Natural killer cell treated with Interleukin-12 subunit alpha and Interleukin-12 subunit beta and Interleukin-15 and Interleukin-18, amount 100 ng/mL, for 72 hours (primary cell): ENCODE measurements around the gene OXCT2. TPM values are rescaled to one million over a fixed set of nuclear protein-coding genes. Genes with fewer than 3 reads are reported as not detected.
"Not testable (repeated sequence)": the region's sequence is repeated elsewhere in the genome, so short reads cannot be mapped to it uniquely, and the experiment has no call there.

Experiments used
- ATAC-seq, 2 donors: fragments of 150-1000 bp; cut with Tn5 transposase in 1 of 2; sonication (Bioruptor Pico), chemical (Tn5 transposase) in 1 of 2; 2 replicates each; pipeline ENCODE4 v1.10.0; 2021
- DNase-seq: peaks from one replicate; pipeline ENCODE4 v3.0.0; 2022; ENCODE audit warnings: low spot score
- H3K27ac Mint-ChIP-seq, 2 donors: 1 replicate in 1 of 2; 2 replicates in 1 of 2; pipeline ENCODE4 v1.8.0; 2022; ENCODE audit warnings: mixed read lengths in 2 of 2, mild to moderate bottlenecking in 1 of 2, moderate library complexity in 1 of 2
- H3K27me3 Mint-ChIP-seq, 2 donors: 1 replicate in 1 of 2; 2 replicates in 1 of 2; pipeline ENCODE4 v1.8.0; 2022; ENCODE audit warnings: mixed read lengths in 2 of 2
- H3K36me3 Mint-ChIP-seq: one replicate; pipeline ENCODE4 v1.8.0; 2022; ENCODE audit warnings: mixed read lengths
- H3K4me1 Mint-ChIP-seq, 2 donors: 1 replicate in 1 of 2; 2 replicates in 1 of 2; pipeline ENCODE4 v1.8.0; 2022; ENCODE audit warnings: low read depth in 2 of 2, mixed read lengths in 2 of 2, mild to moderate bottlenecking in 1 of 2
- H3K4me3 Mint-ChIP-seq: one replicate; pipeline ENCODE4 v1.8.0; 2022; ENCODE audit warnings: mixed read lengths
- H3K9me3 Mint-ChIP-seq: 2 replicates; pipeline ENCODE4 v1.8.0; 2022; ENCODE audit warnings: mixed read lengths
- total RNA-seq, 2 donors: library from RNA; stranded (reverse); gene quantifications; one replicate each; pipeline ENCODE4 v1.2.3, GENCODE V29; 2022

OXCT2 gene
- under 1 TPM; 0.47 to 0.59 TPM for total RNA-seq

DNA sequence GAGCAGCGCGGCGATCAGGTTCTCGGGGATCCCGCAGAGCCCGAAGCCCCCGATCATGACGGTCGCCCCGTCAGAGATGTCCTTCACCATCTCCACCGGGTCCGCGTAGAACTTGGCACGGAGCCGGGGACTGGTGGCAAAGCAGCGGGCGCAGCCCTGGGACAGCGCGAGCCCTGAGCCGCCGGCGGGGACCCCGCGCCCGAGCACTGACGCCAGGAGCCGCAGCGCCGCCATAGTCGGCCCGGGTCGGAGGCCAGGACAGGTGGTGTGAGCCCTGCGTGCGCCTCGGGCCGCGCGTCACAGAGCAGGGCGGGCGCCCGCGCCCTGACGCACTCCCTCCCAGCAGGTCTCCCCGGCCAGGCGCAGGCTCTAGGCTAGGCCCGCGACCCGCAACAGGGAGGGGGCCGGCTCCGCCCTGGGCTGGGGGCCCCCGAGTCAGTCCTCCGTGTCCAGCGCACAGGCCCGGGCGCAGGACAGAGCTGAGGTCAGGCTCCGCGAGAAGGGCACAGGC is at the start of gene OXCT2:
OXCT2 (minus strand) TSS at position 327 of the 511 bp plus-strand sequence; CDS start at position 234, 93 bp downstream.
- peak; percentile 29 for DNase-seq
- H3K9me3 Mint-ChIP-seq, H3K4me1 Mint-ChIP-seq, H3K36me3 Mint-ChIP-seq, H3K27me3 Mint-ChIP-seq, H3K27ac Mint-ChIP-seq: not testable (repeated sequence)
- peak within 1 kb of the TSS; percentile 44 for H3K4me3 Mint-ChIP-seq
- peak; percentile 34 to 54 for ATAC-seq

DNA sequence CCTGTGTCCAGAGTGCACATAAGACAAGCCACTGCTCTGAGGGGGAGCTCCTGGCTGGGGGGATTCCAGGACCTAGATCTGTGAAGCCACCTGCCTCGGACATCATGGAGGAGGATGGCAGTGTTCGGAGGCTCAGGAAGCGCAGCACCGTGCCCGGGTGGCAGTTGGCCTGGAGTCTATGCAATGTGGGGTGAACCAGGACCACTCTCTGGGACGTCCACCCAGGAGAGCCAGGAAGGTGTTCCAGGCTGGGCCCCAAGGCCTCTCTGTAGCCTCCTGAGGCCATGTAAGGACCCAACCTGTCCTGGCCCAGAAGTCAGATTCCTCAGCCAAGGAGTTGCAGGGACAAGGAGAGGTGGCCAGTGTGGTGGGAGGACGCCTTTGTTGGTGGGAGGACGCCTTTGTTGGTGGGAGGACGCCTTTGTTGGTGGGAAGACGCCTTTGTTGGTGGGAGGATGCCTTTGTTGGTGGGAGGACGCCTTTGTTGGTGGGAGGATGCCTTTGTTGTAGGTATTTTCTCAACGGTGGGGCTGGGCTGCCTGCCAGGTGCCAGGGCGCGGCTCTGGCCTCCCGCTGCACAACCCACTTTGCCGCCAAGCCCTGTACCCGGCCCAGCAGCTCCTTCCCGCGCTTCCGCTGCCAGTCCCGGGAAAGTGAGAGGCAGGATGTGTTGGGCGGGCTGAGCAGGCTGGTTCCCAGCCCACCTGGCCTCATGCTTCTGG is 48.1 kb upstream of the OXCT2 start:
- no peak overlapping the region for H3K27ac Mint-ChIP-seq
- H3K4me1 Mint-ChIP-seq, result peaks cover 0 to 16% of the 10 kb centered on the region in 2 donors
- DNase-seq (no peak), ATAC-seq (no peak)
- H3K27me3 Mint-ChIP-seq, result peaks cover 0 to 9% of the 10 kb centered on the region in 2 donors
- no peak overlapping the region for H3K4me3 Mint-ChIP-seq
- no peaks in the 10 kb centered on the region for H3K36me3 Mint-ChIP-seq
- H3K9me3 Mint-ChIP-seq, result no peaks in the 10 kb centered on the region

DNA sequence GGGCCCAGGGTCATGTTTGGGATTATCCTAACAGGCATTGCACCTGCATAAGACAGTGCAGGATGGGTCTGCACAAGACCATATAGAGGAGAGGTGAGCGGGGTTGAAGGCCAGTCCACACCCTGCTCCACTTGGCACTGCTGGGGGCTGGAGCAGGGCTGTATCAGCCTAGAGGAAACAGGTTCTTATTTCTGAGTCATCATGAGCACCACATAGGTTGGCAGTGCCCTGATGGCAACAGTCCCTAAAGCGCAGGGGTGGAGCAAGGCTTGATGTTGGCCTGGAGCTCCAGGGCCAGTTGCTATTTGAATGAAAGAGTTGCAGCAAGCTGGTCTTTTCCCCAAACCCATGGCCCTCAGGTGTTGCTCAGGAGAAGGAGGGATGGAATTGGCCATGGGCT is 47.3 kb upstream of the OXCT2 start:
- DNase-seq (no peak), ATAC-seq (no peak)
- no peaks in the 10 kb centered on the region for H3K9me3 Mint-ChIP-seq
- H3K4me1 Mint-ChIP-seq, result peaks cover 0 to 16% of the 10 kb centered on the region in 2 donors
- H3K36me3 Mint-ChIP-seq, result no peaks in the 10 kb centered on the region
- H3K4me3 Mint-ChIP-seq, result no peak overlapping the region
- H3K27me3 Mint-ChIP-seq, result peaks cover 0 to 9% of the 10 kb centered on the region in 2 donors
- no peak overlapping the region for H3K27ac Mint-ChIP-seq

DNA sequence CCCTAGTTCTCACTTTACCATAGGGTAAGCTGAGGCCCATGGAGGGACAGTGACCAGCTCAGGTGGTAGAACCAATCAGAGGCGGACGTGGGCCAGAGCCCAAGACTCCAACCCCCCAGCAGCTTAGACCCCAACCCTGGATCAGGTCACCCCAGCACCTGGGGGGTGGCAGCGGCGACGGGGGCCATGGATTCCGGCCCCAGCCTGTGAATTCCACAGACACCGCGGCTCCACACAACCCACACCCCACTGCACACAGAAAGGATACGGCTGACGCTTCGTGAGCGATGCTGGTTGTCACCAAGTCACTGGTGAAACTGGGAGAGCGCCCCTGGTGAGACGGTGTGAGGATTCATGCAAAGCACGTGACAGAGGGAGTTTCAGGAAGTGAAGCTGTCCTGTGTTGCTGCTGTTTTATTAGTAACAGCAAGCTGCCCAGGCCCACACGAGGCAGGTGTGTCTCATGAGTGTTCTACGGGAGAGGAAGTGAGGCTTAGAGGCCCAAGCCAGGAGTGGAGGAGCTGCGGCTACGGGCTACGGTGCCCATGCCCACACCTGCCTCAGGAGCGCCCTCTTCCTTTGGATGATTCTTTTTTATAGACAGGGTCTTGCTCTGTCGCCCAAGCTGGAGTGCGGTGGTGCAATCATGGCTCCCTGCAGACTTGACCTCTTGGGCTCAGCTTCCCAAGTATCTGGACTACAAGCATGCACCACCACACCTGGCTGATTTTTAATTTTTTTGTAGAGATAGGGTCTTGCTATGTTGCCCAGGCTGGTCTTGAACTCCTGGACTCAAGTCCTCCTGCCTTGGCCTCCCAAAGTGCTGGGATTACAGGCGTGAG is 46.2 kb upstream of the OXCT2 start:
- DNase-seq, H3K4me3 Mint-ChIP-seq, H3K9me3 Mint-ChIP-seq, H3K27me3 Mint-ChIP-seq, H3K36me3 Mint-ChIP-seq: not testable (repeated sequence)
- Mint-ChIP-seq H3K4me1 (peaks cover 0 to 16% of the 10 kb centered on the region in 2 donors), H3K27ac (peak overlapping the region in 1 of 2 donors; percentile 60)
- ATAC-seq, result peak; percentile 53 to 79

DNA sequence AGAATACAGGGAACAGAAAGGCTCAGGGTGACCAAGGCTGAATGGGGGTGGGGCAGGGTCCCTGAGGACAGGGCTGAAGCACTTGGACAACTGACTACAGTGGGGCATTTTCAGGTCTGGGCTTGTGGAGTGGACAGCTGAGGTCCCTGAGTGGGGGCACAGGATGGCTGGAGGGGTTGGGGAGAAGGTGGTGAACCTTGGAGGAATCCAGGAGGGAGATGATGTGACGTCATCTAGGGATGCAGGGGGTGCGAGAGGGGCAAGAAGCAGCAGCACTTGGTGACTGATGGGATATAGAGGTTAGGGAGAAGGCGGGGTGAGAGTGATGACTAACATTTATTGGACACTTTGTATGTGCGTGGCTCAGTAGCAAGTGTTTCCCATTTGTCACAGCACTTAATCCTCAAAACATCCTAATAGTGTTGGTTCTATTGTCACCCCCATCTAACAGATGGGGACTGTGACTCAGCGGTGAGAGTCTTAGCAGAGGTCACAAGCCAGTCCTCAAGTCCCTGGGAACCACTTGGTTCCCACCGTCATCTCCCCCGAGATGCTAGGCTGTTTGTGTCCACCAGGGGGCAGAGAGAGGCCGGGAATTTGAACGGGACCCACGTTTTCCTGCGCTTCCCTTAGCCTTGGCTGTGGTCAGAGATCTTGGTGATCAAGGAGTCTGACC is 45.4 kb upstream of the OXCT2 start:
- H3K4me1 Mint-ChIP-seq, result peaks cover 0 to 16% of the 10 kb centered on the region in 2 donors
- no peaks in the 10 kb centered on the region for H3K36me3 Mint-ChIP-seq
- peak overlapping the region in 1 of 2 donors; percentile 60 for H3K27ac Mint-ChIP-seq
- H3K27me3 Mint-ChIP-seq, result peaks cover 0 to 9% of the 10 kb centered on the region in 2 donors
- ATAC-seq, result peak; percentile 68 to 77
- DNase-seq, result no peak
- no peak overlapping the region for H3K4me3 Mint-ChIP-seq
- H3K9me3 Mint-ChIP-seq, result no peaks in the 10 kb centered on the region

DNA sequence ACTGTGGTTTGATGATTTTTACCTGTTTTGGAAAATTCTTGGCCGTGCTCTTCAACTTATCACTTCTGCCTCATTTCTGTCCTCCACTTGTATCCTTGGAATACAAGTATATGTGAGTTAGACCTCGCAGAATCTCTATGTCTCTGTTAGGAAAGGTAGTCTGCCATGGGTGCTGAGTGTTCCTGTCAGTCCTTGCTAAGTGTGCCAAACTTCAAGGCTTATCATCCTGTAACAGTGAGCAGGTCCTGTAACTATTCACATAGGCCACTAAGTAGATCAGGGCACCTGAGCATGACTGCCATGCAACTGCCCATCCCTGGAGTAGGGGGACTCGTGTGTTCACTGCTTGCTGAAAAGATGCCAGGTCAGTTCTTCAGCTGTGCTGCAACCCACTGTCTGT is 41.8 kb upstream of the OXCT2 start:
- Mint-ChIP-seq H3K27ac (no peak overlapping the region), H3K4me1 (peaks cover 0 to 16% of the 10 kb centered on the region in 2 donors), H3K4me3 (no peak overlapping the region), H3K36me3 (no peaks in the 10 kb centered on the region), H3K27me3 (peaks cover 0 to 9% of the 10 kb centered on the region in 2 donors), H3K9me3 (no peaks in the 10 kb centered on the region)
- ATAC-seq (no peak), DNase-seq (no peak)

DNA sequence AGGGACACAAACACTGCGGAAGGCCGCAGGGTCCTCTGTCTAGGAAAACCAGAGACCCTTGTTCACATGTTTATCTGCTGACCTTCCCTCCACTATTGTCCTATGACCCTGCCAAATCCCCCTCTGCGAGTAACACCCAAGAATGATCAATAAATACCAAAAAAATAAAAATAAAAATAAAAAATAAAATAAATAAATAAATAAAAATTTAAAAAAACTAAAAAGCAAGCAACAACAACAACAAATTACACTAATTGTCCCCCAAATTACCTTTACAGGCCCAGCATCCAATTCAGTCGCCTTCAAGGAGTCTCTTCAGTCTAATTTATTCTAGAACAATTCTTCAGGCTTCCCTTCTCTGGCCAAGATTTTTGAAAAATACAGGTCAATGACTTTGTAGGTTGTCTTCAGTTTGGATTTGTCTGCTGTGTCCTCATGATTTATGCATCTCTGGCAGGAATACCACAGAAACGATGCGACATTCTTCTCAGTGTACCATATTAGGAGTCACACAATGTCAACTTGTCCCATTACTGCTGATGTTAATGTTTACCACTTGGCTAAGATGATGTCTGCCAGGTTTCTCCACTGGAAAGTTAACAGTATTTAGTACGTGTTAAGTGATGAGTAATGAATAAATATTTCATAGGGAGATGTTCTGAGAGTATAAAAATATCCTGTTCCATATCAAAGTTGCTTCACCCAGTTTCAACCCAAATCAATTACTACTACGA is 37.8 kb upstream of the OXCT2 start:
- H3K4me1 Mint-ChIP-seq, result no peaks in the 10 kb centered on the region
- DNase-seq (no peak), ATAC-seq (no peak)
- no peaks in the 10 kb centered on the region for H3K9me3 Mint-ChIP-seq
- no peaks in the 10 kb centered on the region for H3K36me3 Mint-ChIP-seq
- H3K27ac Mint-ChIP-seq, result no peak overlapping the region
- H3K27me3 Mint-ChIP-seq, result no peaks in the 10 kb centered on the region
- H3K4me3 Mint-ChIP-seq, result no peak overlapping the region

DNA sequence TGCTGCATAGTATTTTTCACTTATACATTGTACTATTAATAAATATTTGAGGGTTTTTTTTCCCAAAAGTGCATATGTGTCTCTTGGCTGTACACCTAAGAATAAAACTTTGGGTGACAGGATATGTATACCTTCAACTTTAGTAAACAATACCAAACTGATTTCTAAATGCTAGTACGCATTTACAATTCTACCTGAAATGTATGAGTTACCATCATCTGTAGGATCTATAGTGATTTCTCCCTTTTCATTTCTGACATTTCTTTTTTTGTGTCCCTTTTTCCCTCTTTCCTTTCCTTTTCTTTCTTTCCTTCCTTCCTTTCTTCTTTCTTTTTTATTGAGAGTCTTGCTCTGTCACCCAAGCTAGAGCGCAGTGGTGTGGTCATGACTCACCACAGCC is 34.2 kb upstream of the OXCT2 start:
- no peaks in the 10 kb centered on the region for H3K4me1 Mint-ChIP-seq
- no peak for ATAC-seq
- no peak for DNase-seq
- H3K27me3 Mint-ChIP-seq, result no peaks in the 10 kb centered on the region
- H3K4me3 Mint-ChIP-seq, result no peak overlapping the region
- no peaks in the 10 kb centered on the region for H3K36me3 Mint-ChIP-seq
- H3K9me3 Mint-ChIP-seq, result no peaks in the 10 kb centered on the region
- H3K27ac Mint-ChIP-seq, result no peak overlapping the region

DNA sequence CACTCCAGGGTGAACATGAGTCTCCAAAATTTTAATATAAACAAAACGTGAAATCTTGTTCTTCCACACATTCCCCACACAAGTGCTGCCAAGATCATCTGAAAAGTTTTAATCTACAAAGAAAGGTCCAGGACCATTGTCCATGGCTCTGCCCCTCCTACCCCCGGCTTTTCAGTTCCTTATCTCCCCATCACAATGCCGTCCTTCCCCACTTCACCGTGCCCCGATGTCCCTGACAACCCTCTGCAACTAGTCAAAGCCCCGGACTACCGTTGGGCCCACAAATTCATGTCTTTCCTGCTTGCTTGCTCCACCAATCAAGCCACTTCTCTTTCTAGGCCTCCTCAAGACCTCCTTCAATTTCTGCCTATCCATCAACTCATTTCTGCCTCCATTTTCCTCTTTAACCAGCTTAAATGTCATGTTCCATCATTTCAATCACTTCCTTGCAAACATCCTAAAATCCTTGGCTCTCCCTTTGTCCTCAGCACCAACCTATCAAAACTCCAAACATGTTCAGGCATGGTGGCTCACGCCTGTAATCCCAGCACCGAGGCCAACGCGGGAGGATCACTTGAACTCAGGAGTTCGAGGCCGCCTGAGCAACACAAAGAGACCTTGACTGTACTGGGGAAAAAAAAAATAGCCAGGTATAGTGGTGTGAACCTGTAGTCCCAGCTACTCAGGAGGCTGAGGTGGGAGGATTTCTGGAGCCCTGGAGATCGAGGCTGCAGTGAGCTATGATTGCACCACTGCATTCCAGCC is 31.5 kb upstream of the OXCT2 start:
- Mint-ChIP-seq H3K36me3 (no peaks in the 10 kb centered on the region), H3K27ac (no peak overlapping the region), H3K4me3 (no peak overlapping the region), H3K27me3 (no peaks in the 10 kb centered on the region), H3K9me3 (no peaks in the 10 kb centered on the region), H3K4me1 (peaks cover 11 to 13% of the 10 kb centered on the region in 2 donors)
- no peak for DNase-seq
- no peak for ATAC-seq

DNA sequence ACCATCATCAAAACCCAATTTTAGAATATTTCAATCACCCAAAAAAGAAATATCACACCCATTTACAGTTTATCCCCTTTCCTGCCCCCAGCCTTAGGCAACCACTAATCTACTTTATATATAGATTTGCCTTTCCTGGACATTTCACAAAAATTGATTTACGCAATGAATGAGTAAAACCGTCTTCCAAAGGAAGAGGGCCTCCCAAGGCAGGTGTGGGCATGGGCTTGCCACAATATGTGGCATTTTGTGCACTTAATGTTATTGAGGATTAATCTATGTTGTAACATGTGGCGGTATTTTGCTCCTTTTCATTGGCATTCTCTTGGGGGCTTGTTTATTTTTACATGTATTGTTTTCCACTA is 29.3 kb upstream of the OXCT2 start:
- H3K27me3 Mint-ChIP-seq, result no peaks in the 10 kb centered on the region
- no peak for DNase-seq
- no peak for ATAC-seq
- no peaks in the 10 kb centered on the region for H3K36me3 Mint-ChIP-seq
- no peak overlapping the region for H3K4me3 Mint-ChIP-seq
- H3K27ac Mint-ChIP-seq, result peak overlapping the region in 1 of 2 donors; percentile 88
- H3K4me1 Mint-ChIP-seq, result peaks cover 11 to 13% of the 10 kb centered on the region in 2 donors
- no peaks in the 10 kb centered on the region for H3K9me3 Mint-ChIP-seq

DNA sequence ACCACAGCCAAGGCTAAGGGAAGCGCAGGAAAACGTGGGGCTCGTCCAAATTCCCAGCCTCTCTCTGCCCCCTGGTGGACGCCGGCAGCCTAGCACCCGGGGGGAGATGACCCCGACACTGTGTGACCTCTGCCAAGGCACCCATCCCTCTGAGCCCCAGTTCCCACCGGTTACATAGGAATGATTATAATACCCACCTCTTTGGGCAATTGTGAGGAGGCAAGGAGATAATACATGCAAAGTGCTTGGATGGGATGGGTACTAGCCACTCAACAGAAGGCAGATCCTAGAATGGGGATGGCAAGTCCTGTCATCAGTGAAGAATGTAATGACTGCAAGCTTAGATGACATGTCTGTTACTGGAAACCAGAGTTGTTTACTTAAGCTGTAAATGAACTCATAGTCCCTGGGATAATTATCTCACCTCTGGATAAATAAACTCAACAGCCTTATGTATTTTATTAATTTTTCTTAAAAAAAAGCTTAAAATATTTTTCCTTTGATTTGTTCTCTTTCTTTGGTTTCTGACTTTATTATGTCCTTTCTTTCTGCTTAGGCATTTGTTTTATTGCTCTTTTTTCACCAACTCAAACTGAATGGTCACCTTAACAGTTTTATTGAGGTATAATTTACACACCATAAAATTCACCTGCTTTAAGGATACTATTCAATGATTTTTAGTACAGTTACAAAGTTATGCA is 28.8 kb upstream of the OXCT2 start:
- Mint-ChIP-seq H3K27ac (peak overlapping the region; percentile 76 to 88), H3K4me1 (peaks cover 11 to 13% of the 10 kb centered on the region in 2 donors), H3K36me3 (no peaks in the 10 kb centered on the region), H3K27me3 (no peaks in the 10 kb centered on the region), H3K9me3 (no peaks in the 10 kb centered on the region), H3K4me3 (peak overlapping the region; percentile 75)
- DNase-seq, result peak; percentile 78
- ATAC-seq, result peak; percentile 71 to 85
